IMR-90 (cell line): Measurements from ENCODE around the gene HDAC8. TPM values are rescaled to one million over a fixed set of nuclear protein-coding genes. Genes with fewer than 3 reads are reported as not detected.
"Not testable (repeated sequence)": the region's sequence is repeated elsewhere in the genome, so short reads cannot be mapped to it uniquely, and the experiment has no call there.

Experiments
- ATAC-seq: fragments of 200-7000 bp; cut with Tn5 transposase; 2 replicates; pipeline ENCODE4 v1.9.1; 2020; ENCODE audit warnings: low read depth, mild to moderate bottlenecking, moderate library complexity
- BruUV-seq: library from RNA; stranded (reverse); fragments of 400-500 nt; replicated peaks from 2 replicates; lab custom pipeline; 2021; lab: Mats Ljungman, UMichigan
- CTCF ChIA-PET: fragments of 300-600 bp; formaldehyde crosslinking; extraction: SDS; loops from one replicate; lab custom pipeline; 2021; ENCODE audit warnings: antibody characterized with exemption; lab: Yijun Ruan, JAX
- POLR2A ChIA-PET: fragments of 300-600 bp; sonication (Branson Sonifier 250); formaldehyde crosslinking; loops from one replicate; lab custom pipeline; 2022; ENCODE audit warnings: antibody characterized with exemption; ENCODE audit not compliant: unreplicated experiment; lab: Charles Lee
- DNase-seq: peaks from one replicate; pipeline ENCODE4 v3.0.0; 2013
- H2AFZ ChIP-seq: replicated peaks from 2 replicates; pipeline ENCODE3; 2013; ENCODE audit warnings: low read length, mild to moderate bottlenecking; ENCODE audit not compliant: poor library complexity
- H2AK5ac ChIP-seq: 2 replicates; pipeline ENCODE4 v1.6.1; 2013; ENCODE audit warnings: low read depth, low read length, inconsistent platforms
- H2AK9ac ChIP-seq: replicated peaks from 2 replicates; pipeline ENCODE3; 2013; ENCODE audit warnings: mild to moderate bottlenecking, low read depth, low read length, moderate library complexity; ENCODE audit not compliant: poor library complexity
- H2BK120ac ChIP-seq: 2 replicates; pipeline ENCODE4 v1.6.1; 2013; ENCODE audit warnings: low read depth, low read length, inconsistent platforms
- H2BK15ac ChIP-seq: 3 replicates; pipeline ENCODE4 v1.6.1; 2013; ENCODE audit warnings: low read depth, low read length, inconsistent platforms
- H2BK20ac ChIP-seq: 2 replicates; pipeline ENCODE4 v1.6.1; 2013; ENCODE audit warnings: low read depth, mild to moderate bottlenecking, inconsistent platforms, low read length, moderate library complexity
- H2BK5ac ChIP-seq: 2 replicates; pipeline ENCODE4 v1.6.1; 2013; ENCODE audit warnings: mild to moderate bottlenecking, low read depth, low read length, inconsistent platforms; ENCODE audit not compliant: poor library complexity, severe bottlenecking
- H3K14ac ChIP-seq: replicated peaks from 2 replicates; pipeline ENCODE4 v1.6.1; 2013; ENCODE audit warnings: low read depth, low read length, inconsistent platforms
- H3K18ac ChIP-seq: 2 replicates; pipeline ENCODE4 v1.6.1; 2013; ENCODE audit warnings: low read depth, low read length, control low read depth
- H3K23ac ChIP-seq: 2 replicates; pipeline ENCODE4 v1.6.1; 2013; ENCODE audit warnings: low read depth, low read length, inconsistent platforms
- H3K27ac ChIP-seq: 2 replicates; pipeline ENCODE4 v1.5.1; 2013; ENCODE audit warnings: mild to moderate bottlenecking, control low read depth, low read length; ENCODE audit not compliant: insufficient read depth
- H3K27me3 ChIP-seq: 2 replicates; pipeline ENCODE4 v1.6.1; 2013; ENCODE audit warnings: low read length; ENCODE audit not compliant: control insufficient read depth, insufficient read depth
- H3K36me3 ChIP-seq: 2 replicates; pipeline ENCODE4 v1.6.1; 2013; ENCODE audit warnings: low read length, mixed read lengths; ENCODE audit not compliant: control insufficient read depth, insufficient read depth
- H3K4ac ChIP-seq: 2 replicates; pipeline ENCODE4 v1.6.1; 2013; ENCODE audit warnings: low read depth, low read length, inconsistent platforms
- H3K4me1 ChIP-seq: 2 replicates; pipeline ENCODE4 v1.6.1; 2013; ENCODE audit warnings: low read length, mixed read lengths; ENCODE audit not compliant: control insufficient read depth, insufficient read depth
- H3K4me2 ChIP-seq: 2 replicates; pipeline ENCODE4 v1.6.1; 2013; ENCODE audit warnings: low read depth, mild to moderate bottlenecking, control low read depth, low read length, moderate library complexity
- H3K4me3 ChIP-seq: 2 replicates; pipeline ENCODE4 v1.5.1; 2013; ENCODE audit warnings: low read depth, mild to moderate bottlenecking, control low read depth, low read length, moderate library complexity; ENCODE audit not compliant: insufficient read depth
- H3K56ac ChIP-seq: 2 replicates; pipeline ENCODE4 v1.6.1; 2013; ENCODE audit warnings: low read length, inconsistent platforms; ENCODE audit not compliant: insufficient read depth; ENCODE audit errors: extremely low read depth
- H3K79me1 ChIP-seq, 2 experiments: 2 replicates each; pipeline ENCODE4 v1.6.1; 2013; ENCODE audit warnings: low read length in 2 of 2, inconsistent platforms in 1 of 2, low read depth in 1 of 2
- H3K9ac ChIP-seq: 2 replicates; pipeline ENCODE4 v1.6.1; 2013; ENCODE audit warnings: low read depth, low read length, control low read depth
- H3K9me1 ChIP-seq: 2 replicates; pipeline ENCODE4 v1.6.1; 2013; ENCODE audit warnings: low read length, inconsistent platforms; ENCODE audit not compliant: insufficient read depth
- H3K9me3 ChIP-seq: 2 replicates; pipeline ENCODE4 v1.6.1; 2013; ENCODE audit warnings: low read length; ENCODE audit not compliant: control insufficient read depth, insufficient read depth
- H4K20me1 ChIP-seq: 2 replicates; pipeline ENCODE4 v1.6.1; 2013; ENCODE audit warnings: low read length, inconsistent platforms; ENCODE audit not compliant: insufficient read depth
- H4K5ac ChIP-seq: 2 replicates; pipeline ENCODE4 v1.6.1; 2013; ENCODE audit warnings: mild to moderate bottlenecking, low read depth, low read length, control low read depth
- H4K8ac ChIP-seq, 2 experiments: 2 replicates each; pipeline ENCODE4 v1.6.1; 2013; ENCODE audit warnings: low read depth in 2 of 2, low read length in 2 of 2, control low read depth in 1 of 2, inconsistent platforms in 1 of 2
- H4K91ac ChIP-seq: 2 replicates; pipeline ENCODE4 v1.6.1; 2013; ENCODE audit warnings: low read depth, low read length, inconsistent platforms; ENCODE audit not compliant: insufficient read depth
- MAFK ChIP-seq: IDR thresholded peaks from 2 replicates; pipeline ENCODE4 v1.6.1; 2012; ENCODE audit warnings: low read depth, low read length, improper control_type of control experiment
- WGBS, 2 experiments: methylation state at CpG; one replicate each; pipeline versions ENCODE4 v1.1.5 to v1.1.7; 2013; ENCODE audit warnings: missing lambda C conversion rate in 2 of 2; ENCODE audit not compliant: insufficient read length in 1 of 2; ENCODE audit errors: extremely low coverage in 2 of 2; 5-methylcytosine and 5-hydroxymethylcytosine counted together
- dilution Hi-C: fragments of 300-500 bp; cut with HindIII; formaldehyde crosslinking; loops from one replicate; pipeline ENCODE4 v1.14.3; 2018; ENCODE audit warnings: low sequenced_read_pairs; ENCODE audit not compliant: unreplicated experiment
- in situ Hi-C: fragments of 300-500 bp; cut with MboI; formaldehyde crosslinking; loops from 3 replicates; pipeline ENCODE4 v1.14.3; 2019; ENCODE audit warnings: low sequenced_read_pairs, inconsistent platforms, mixed read lengths
- intact Hi-C: fragments of 100-400 bp; cut with micrococcal nuclease; formaldehyde crosslinking; loops from 2 replicates; pipeline ENCODE4 v1.10.0; 2022
- polyA plus RNA-seq, 3 experiments: library from polyadenylated mRNA; depleted of rRNA; stranded (reverse); fragments of >200 nt; gene quantifications; 2 replicates each; pipeline ENCODE4 v1.2.3, GENCODE V29; 2012; ENCODE audit warnings: low replicate concordance in 1 of 3
- total RNA-seq: library from RNA; depleted of rRNA; stranded (reverse); fragments of >200 nt; gene quantifications from 2 replicates; pipeline ENCODE4 v1.2.3, GENCODE V29; 2012
- TF ChIP-seq, protein P1 (sequence below): fragments of 150-350 bp; IDR thresholded peaks from 2 replicates; pipeline ENCODE4 v1.6.1; 2017; ENCODE audit warnings: mild to moderate bottlenecking, antibody characterized with exemption, low read length, low read depth

Gene HDAC8
- total and polyA plus RNA-seq, 2 of the 4 experiments (the other 2 are of a cell fraction) = 16.1 to 28.5 TPM

DNA sequence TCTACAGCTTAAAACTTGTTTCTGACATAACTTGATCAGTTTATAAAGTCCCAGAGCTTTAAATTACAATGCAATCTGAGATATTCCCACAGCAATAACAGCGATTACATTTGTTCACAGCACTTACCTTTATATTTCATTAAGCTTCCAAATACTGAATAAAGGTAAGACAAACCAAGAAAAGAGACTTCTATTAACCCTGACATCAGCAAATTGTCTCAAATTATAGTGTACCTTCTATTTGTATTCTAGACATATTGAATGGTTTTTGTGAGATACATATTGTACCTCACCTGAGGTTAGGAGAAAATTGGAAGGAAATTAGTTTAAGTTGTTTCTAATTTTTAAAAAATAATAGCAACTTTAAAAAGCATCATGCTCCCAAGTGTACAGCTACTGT lies 111.9 kb downstream of the HDAC8 start:
- H3K4ac ChIP-seq = no peak overlapping the region
- H3K14ac ChIP-seq = no peak overlapping the region
- WGBS, 2 experiments = no CpG with 5 or more reads among the region's 1 CpG
- in situ Hi-C loops = no loop called here
- H4K91ac ChIP-seq = no peak overlapping the region
- no peak overlapping the region for H2AFZ ChIP-seq
- H3K4me2 ChIP-seq = no peak overlapping the region
- no peak overlapping the region for H4K8ac ChIP-seq
- no peaks in the 10 kb centered on the region for H3K9me3 ChIP-seq
- H3K4me3 ChIP-seq = no peak overlapping the region
- no peak overlapping the region for H2AK9ac ChIP-seq
- H2BK20ac ChIP-seq = no peak overlapping the region
- no peak overlapping the region for H3K18ac ChIP-seq
- no peak overlapping the region for H3K27ac ChIP-seq
- dilution Hi-C loops = no loop called here
- no peak for DNase-seq
- H2BK5ac ChIP-seq = no peak overlapping the region
- POLR2A ChIA-PET = no interaction called here
- ATAC-seq = no peak
- H3K36me3 ChIP-seq = peaks cover 3% of the 10 kb centered on the region; the same call in 1 of the 2 replicates
- H3K9me1 ChIP-seq = no peaks in the 10 kb centered on the region
- no peak overlapping the region for H2AK5ac ChIP-seq
- CTCF ChIA-PET = no interaction called here
- H3K79me1 ChIP-seq = no peaks in the 10 kb centered on the region
- no peak overlapping the region for H2BK120ac ChIP-seq
- intact Hi-C loops = no loop called here
- H3K23ac ChIP-seq = no peak overlapping the region
- no peak overlapping the region for H4K5ac ChIP-seq
- TF ChIP-seq, protein P1, sequence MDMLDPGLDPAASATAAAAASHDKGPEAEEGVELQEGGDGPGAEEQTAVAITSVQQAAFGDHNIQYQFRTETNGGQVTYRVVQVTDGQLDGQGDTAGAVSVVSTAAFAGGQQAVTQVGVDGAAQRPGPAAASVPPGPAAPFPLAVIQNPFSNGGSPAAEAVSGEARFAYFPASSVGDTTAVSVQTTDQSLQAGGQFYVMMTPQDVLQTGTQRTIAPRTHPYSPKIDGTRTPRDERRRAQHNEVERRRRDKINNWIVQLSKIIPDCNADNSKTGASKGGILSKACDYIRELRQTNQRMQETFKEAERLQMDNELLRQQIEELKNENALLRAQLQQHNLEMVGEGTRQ = no peak
- TF ChIP-seq MAFK = peak; percentile 65; the same call in 1 of the 2 replicates
- no peaks in the 10 kb centered on the region for H3K4me1 ChIP-seq
- H3K27me3 ChIP-seq = peaks cover 2% of the 10 kb centered on the region
- H4K20me1 ChIP-seq = no peaks in the 10 kb centered on the region
- no peak overlapping the region for H2BK15ac ChIP-seq
- H3K9ac ChIP-seq = no peak overlapping the region
- no peak overlapping the region for H3K56ac ChIP-seq
- no TSS peak for BruUV-seq

DNA sequence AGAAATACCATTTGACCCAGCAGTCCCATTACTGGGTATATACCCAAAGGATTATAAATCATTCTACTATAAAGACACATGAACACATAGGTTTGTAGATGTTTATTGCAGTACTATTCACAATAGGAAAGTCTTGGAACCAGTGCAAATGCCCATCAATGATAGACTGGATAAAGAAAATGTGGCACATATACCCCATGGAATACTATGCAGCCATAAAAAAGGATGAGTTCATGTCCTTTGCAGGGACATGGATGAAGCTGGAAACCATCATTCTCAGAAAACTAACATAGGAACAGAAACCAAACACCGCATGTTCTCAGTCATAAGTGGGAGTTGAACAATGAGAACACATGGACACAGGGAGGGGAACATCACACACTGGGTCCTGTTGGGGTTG lies 123.6 kb downstream of the HDAC8 start:
- H3K56ac ChIP-seq, POLR2A ChIA-PET, H3K27me3 ChIP-seq, H3K9me3 ChIP-seq, CTCF ChIA-PET, H3K4me3 ChIP-seq, H3K36me3 ChIP-seq, intact Hi-C loops, H2BK5ac ChIP-seq, H3K18ac ChIP-seq, DNase-seq, ATAC-seq, H4K20me1 ChIP-seq, H3K9ac ChIP-seq, H3K27ac ChIP-seq, H2BK120ac ChIP-seq, in situ Hi-C loops, H3K23ac ChIP-seq, H2BK15ac ChIP-seq, dilution Hi-C loops, H2BK20ac ChIP-seq, BruUV-seq, H3K14ac ChIP-seq, H3K4me2 ChIP-seq, H2AK5ac ChIP-seq, H2AK9ac ChIP-seq, H3K79me1 ChIP-seq, H3K4ac ChIP-seq, H4K91ac ChIP-seq, H3K4me1 ChIP-seq, H4K5ac ChIP-seq, H3K9me1 ChIP-seq, H2AFZ ChIP-seq, H4K8ac ChIP-seq: not testable (repeated sequence)
- no CpG with 5 or more reads among the region's 1 CpG for WGBS, 2 experiments
